ENCODE results near the gene ZDHHC17.

Gene ZDHHC17

GRCh38 chr12:76874491-76875190 lies 110.7 kb downstream of the ZDHHC17 start:
- H3K9ac ChIP-seq = no peak overlapping the region
- H3K9me3 ChIP-seq (replicated peaks in 1 of 11) = peaks cover 0 to 17% (median 0%) of the 10 kb centered on the region in 11 experiments; a peak in 8 of 22 replicates
- no peaks in the 10 kb centered on the region for H4K20me1 ChIP-seq
- TF ChIP-seq Cebpa-rat (IDR thresholded peaks at IDR 0.05) = no peak
- peaks cover 0 to 20% (median 9%) of the 10 kb centered on the region in 11 experiments; a peak in 13 of 22 replicates for H3K27me3 ChIP-seq
- H3K4me1 ChIP-seq = peaks cover 0 to 47% (median 27%) of the 10 kb centered on the region in 10 experiments; a peak in 18 of 20 replicates
- peaks cover 0 to 15% (median 0%) of the 10 kb centered on the region in 11 experiments; a peak in 5 of 22 replicates for H3K36me3 ChIP-seq
- no peak overlapping the region for H3K4me2 ChIP-seq
- H3K27ac ChIP-seq = no peak overlapping the region
- no peak overlapping the region for H3K4me3 ChIP-seq

- TF ChIP-seq Cebpa-rat (IDR thresholded peaks at IDR 0.05) = no peak
- Histone ChIP-seq H3K9ac (no peak overlapping the region), H4K20me1 (no peaks in the 10 kb centered on the region), H3K4me3 (peak overlapping the region in 1 of 10 experiments; percentile 91; a peak in 1 of 20 replicates), H3K4me2 (peak overlapping the region in 9 of 11 experiments; percentile 1 to 97 (median 89); a peak in 15 of 22 replicates), H3K36me3 (peaks cover 0 to 12% (median 0%) of the 10 kb centered on the region in 11 experiments; a peak in 1 of 22 replicates), H3K27me3 (peaks cover 0 to 20% (median 9%) of the 10 kb centered on the region in 11 experiments; a peak in 13 of 22 replicates), H3K9me3 (replicated peaks in 1 of 11) (peaks cover 0 to 7% (median 0%) of the 10 kb centered on the region in 11 experiments; a peak in 3 of 22 replicates), H3K27ac (no peak overlapping the region), H3K4me1 (peaks cover 0 to 38% (median 24%) of the 10 kb centered on the region in 10 experiments; a peak in 18 of 20 replicates)
Measured at GRCh38 chr12:76876696-76877229, 112.8 kb downstream of the ZDHHC17 start.

- peaks cover 0 to 29% (median 14%) of the 10 kb centered on the region in 10 experiments; a peak in 15 of 20 replicates for H3K4me1 ChIP-seq
- no peak for TF ChIP-seq Cebpa-rat (IDR thresholded peaks at IDR 0.05)
- peaks cover 0 to 20% (median 9%) of the 10 kb centered on the region in 11 experiments; a peak in 13 of 22 replicates for H3K27me3 ChIP-seq
- H3K36me3 ChIP-seq = 0 out of 22 replicates have a peak, but pooled peaks cover 0 to 1% (median 0%) of the 10 kb centered on the region in 11 experiments
- peaks cover 0 to 7% (median 0%) of the 10 kb centered on the region in 11 experiments; a peak in 1 of 22 replicates for H3K9me3 ChIP-seq (replicated peaks in 1 of 11)
- peak overlapping the region; percentile 89 to 99 (median 94) for H3K4me2 ChIP-seq
- H3K4me3 ChIP-seq = peak overlapping the region; percentile 70 to 91 (median 82)
- H3K27ac ChIP-seq = peak overlapping the region; percentile 8 to 77 (median 72); a peak in 20 of 22 replicates
- peak overlapping the region; percentile 73 to 85 (median 81) for H3K9ac ChIP-seq
- no peaks in the 10 kb centered on the region for H4K20me1 ChIP-seq
Measured at GRCh38 chr12:76878099-76878898, 114.4 kb downstream of the ZDHHC17 start.

- peaks cover 0 to 20% (median 9%) of the 10 kb centered on the region in 11 experiments; a peak in 13 of 22 replicates for H3K27me3 ChIP-seq
- peaks cover 0 to 6% (median 0%) of the 10 kb centered on the region in 11 experiments; a peak in 1 of 22 replicates for H3K9me3 ChIP-seq (replicated peaks in 1 of 11)
- H3K4me2 ChIP-seq = peak within 1 kb of the TSS; percentile 89 to 99 (median 94)
- H3K9ac ChIP-seq = peak within 1 kb of the TSS; percentile 73 to 85 (median 81)
- H3K4me1 ChIP-seq = peaks cover 0 to 33% (median 14%) of the 10 kb centered on the region in 10 experiments; a peak in 15 of 20 replicates
- no peaks in the 10 kb centered on the region for H4K20me1 ChIP-seq
- peak within 1 kb of the TSS; percentile 8 to 77 (median 72); a peak in 20 of 22 replicates for H3K27ac ChIP-seq
- H3K4me3 ChIP-seq = peak within 1 kb of the TSS; percentile 70 to 91 (median 82)
- no peak for TF ChIP-seq Cebpa-rat (IDR thresholded peaks at IDR 0.05)
- H3K36me3 ChIP-seq = no peaks in the 10 kb centered on the region
Measured at GRCh38 chr12:76878899-76879709, 115.2 kb downstream of the ZDHHC17 start, which contains the start of gene CSRP2. TSS of gene CSRP2 (minus strand) at chr12:76879019. CDS start at chr12:76866260, 12,759 bp downstream.

- peaks cover 0 to 20% (median 9%) of the 10 kb centered on the region in 11 experiments; a peak in 13 of 22 replicates for H3K27me3 ChIP-seq
- H3K4me3 ChIP-seq = peak overlapping the region; percentile 70 to 91 (median 82); a peak in 19 of 20 replicates
- no peaks in the 10 kb centered on the region for H3K36me3 ChIP-seq
- no peaks in the 10 kb centered on the region for H3K9me3 ChIP-seq (replicated peaks in 1 of 11)
- TF ChIP-seq Cebpa-rat (IDR thresholded peaks at IDR 0.05) = no peak
- peak overlapping the region in 10 of 11 experiments; percentile 73 to 85 (median 82); a peak in 15 of 22 replicates for H3K9ac ChIP-seq
- peak overlapping the region in 6 of 11 experiments; percentile 69 to 77 (median 75); a peak in 6 of 22 replicates for H3K27ac ChIP-seq
- H3K4me1 ChIP-seq = peaks cover 0 to 33% (median 14%) of the 10 kb centered on the region in 10 experiments; a peak in 15 of 20 replicates
- peak overlapping the region; percentile 89 to 99 (median 94) for H3K4me2 ChIP-seq
- H4K20me1 ChIP-seq = no peaks in the 10 kb centered on the region
Measured at GRCh38 chr12:76879710-76880518, 116.0 kb downstream of the ZDHHC17 start.

GRCh38 chr12:76880519-76881023 lies 116.7 kb downstream of the ZDHHC17 start:
- H3K9ac ChIP-seq = no peak overlapping the region
- no peaks in the 10 kb centered on the region for H4K20me1 ChIP-seq
- no peak overlapping the region for H3K4me2 ChIP-seq
- no peak overlapping the region for H3K4me3 ChIP-seq
- peaks cover 0 to 20% (median 9%) of the 10 kb centered on the region in 11 experiments; a peak in 13 of 22 replicates for H3K27me3 ChIP-seq
- peaks cover 0 to 33% (median 14%) of the 10 kb centered on the region in 10 experiments; a peak in 15 of 20 replicates for H3K4me1 ChIP-seq
- no peaks in the 10 kb centered on the region for H3K9me3 ChIP-seq (replicated peaks in 1 of 11)
- TF ChIP-seq Cebpa-rat (IDR thresholded peaks at IDR 0.05) = no peak
- no peak overlapping the region for H3K27ac ChIP-seq
- H3K36me3 ChIP-seq = no peaks in the 10 kb centered on the region

GRCh38 chr12:76881142-76881541 lies 117.2 kb downstream of the ZDHHC17 start:
- no peaks in the 10 kb centered on the region for H3K9me3 ChIP-seq (replicated peaks in 1 of 11)
- no peak overlapping the region for H3K4me3 ChIP-seq
- TF ChIP-seq Cebpa-rat (IDR thresholded peaks at IDR 0.05) = no peak
- H3K27me3 ChIP-seq = peaks cover 0 to 20% (median 9%) of the 10 kb centered on the region in 11 experiments; a peak in 13 of 22 replicates
- no peaks in the 10 kb centered on the region for H3K36me3 ChIP-seq
- H3K9ac ChIP-seq = no peak overlapping the region
- no peaks in the 10 kb centered on the region for H4K20me1 ChIP-seq
- no peak overlapping the region for H3K4me2 ChIP-seq
- H3K4me1 ChIP-seq = peaks cover 0 to 33% (median 14%) of the 10 kb centered on the region in 10 experiments; a peak in 15 of 20 replicates
- H3K27ac ChIP-seq = no peak overlapping the region
